ENCODE measurements around the gene RBBP5.

Gene RBBP5

DNA sequence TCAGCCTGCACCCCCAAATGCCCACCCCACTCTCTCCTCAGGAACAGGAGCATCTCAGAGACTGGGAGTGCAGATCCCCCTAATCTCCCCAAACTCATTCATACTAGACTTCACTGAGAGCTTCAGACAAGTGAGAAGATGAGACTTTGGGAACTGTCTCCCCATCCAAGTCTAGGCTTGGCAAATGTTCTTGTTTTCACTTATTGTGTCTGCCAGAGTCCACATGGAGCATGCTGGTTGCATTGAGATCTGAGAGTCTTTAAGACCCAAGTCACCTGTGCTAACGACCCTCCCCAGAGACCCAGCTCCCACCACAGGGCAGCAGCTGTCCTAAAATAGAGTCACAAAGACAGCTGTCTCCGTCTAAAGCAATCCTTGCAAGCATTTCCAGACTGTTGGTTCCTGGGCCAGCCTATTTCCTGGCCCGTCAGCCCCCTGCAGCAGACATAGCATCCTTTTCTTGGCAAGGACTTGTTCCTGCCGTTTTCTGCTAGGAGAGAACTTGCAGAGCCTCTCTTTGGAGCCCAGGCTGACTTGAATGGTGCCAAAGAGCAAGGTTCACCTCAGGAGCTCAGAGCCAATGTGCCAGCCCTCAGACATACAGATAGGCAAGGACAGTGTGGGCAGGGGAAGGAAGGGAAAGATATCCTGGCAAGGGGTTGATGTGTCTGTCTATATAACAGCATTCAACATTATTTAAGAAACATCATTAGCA is 80.6 kb downstream of the RBBP5 start:
- no peak overlapping the region for H3K27ac ChIP-seq (ENCODE audit: low read length, poor library complexity, severe bottlenecking)
- H2AFZ ChIP-seq (ENCODE audit: low read depth, low read length): no peak overlapping the region
- no peaks in the 10 kb centered on the region for H3K79me1 ChIP-seq (replicated peaks; ENCODE audit: low read length, poor library complexity, severe bottlenecking)
- H3K4me2 ChIP-seq (ENCODE audit: low read length, poor library complexity, severe bottlenecking): no peak overlapping the region
- no peak overlapping the region for H2BK15ac ChIP-seq (ENCODE audit: low read depth, poor library complexity, severe bottlenecking)
- H3K36me3 ChIP-seq (ENCODE audit: control insufficient read depth in 1 of 2, insufficient read depth in 2 of 2, low read depth in 1 of 2, low read length in 2 of 2): no peaks in the 10 kb centered on the region
- H2BK12ac ChIP-seq (ENCODE audit: low read length in 2 of 2): no peak overlapping the region
- H3K4ac ChIP-seq (ENCODE audit: low read depth in 1 of 2, low read length in 2 of 2): no peak overlapping the region
- H3K14ac ChIP-seq (ENCODE audit: low read length in 2 of 2): no peak overlapping the region
- no peak overlapping the region for H4K91ac ChIP-seq (ENCODE audit: low read length)
- H2AK5ac ChIP-seq (ENCODE audit: low read length, severe bottlenecking): no peak overlapping the region
- H3K18ac ChIP-seq (ENCODE audit: low read depth in 1 of 2, low read length in 2 of 2): no peak overlapping the region
- H2BK5ac ChIP-seq (ENCODE audit: low read depth, low read length, poor library complexity, severe bottlenecking): no peak overlapping the region
- 48% methylated on average over 4 of the region's 4 CpGs for WGBS
- H3K23ac ChIP-seq (ENCODE audit: low read length in 2 of 2): no peak overlapping the region
- no peak for DNase-seq
- no peaks in the 10 kb centered on the region for H3K9me3 ChIP-seq (ENCODE audit: control insufficient read depth, low read length)
- no peak overlapping the region for H3K9ac ChIP-seq (ENCODE audit: low read length)
- H3K4me3 ChIP-seq (ENCODE audit: insufficient read depth in 1 of 2, low read depth in 1 of 2, low read length in 2 of 2): no peak overlapping the region
- H3K4me1 ChIP-seq (ENCODE audit: control insufficient read depth, insufficient read depth, low read depth, low read length): no peaks in the 10 kb centered on the region
- H3K27me3 ChIP-seq (ENCODE audit: control insufficient read depth in 1 of 2, insufficient read depth in 1 of 2, low read length in 2 of 2): peaks cover 87 to 93% of the 10 kb centered on the region in 2 experiments
- no peak overlapping the region for H4K8ac ChIP-seq (ENCODE audit: low read length)
- no peak overlapping the region for H2BK120ac ChIP-seq (ENCODE audit: low read depth, low read length)

DNA sequence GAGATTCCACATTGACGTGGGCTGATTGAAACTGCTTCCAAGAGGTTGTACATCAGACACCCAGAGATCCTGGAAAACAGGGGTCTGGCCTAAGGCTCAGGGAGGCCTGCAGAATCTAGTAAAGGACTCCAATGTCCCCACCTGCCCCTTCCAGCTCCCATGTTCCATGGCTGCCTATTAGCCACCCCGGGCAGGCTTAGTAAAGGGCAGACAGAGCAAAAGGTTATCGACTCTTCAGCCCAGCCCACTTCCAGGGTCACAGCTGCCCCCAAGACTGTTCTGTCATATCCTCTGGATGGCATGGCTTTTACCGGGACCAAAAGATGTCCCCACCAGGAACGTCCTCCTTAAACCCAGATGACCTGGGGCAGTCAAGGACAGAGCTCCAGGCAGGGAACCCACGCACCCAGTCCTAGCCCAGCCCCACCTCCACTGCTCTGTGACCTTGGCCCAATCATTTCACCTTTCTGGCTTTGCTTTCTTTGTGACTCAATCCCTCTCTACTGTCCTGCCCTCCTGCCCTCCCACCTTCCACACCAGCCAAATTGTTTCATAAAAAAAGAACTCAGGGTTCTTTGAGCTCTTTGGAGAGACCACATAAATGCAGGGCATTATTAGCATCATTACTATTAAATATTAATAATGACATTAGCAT is 83.5 kb downstream of the RBBP5 start:
- Histone ChIP-seq H3K27ac (ENCODE audit: low read length, poor library complexity, severe bottlenecking) (no peak overlapping the region), H3K36me3 (ENCODE audit: control insufficient read depth in 1 of 2, insufficient read depth in 2 of 2, low read depth in 1 of 2, low read length in 2 of 2) (no peaks in the 10 kb centered on the region), H2AK5ac (ENCODE audit: low read length, severe bottlenecking) (no peak overlapping the region), H3K9ac (ENCODE audit: low read length) (no peak overlapping the region), H2BK15ac (ENCODE audit: low read depth, poor library complexity, severe bottlenecking) (no peak overlapping the region), H3K23ac (ENCODE audit: low read length in 2 of 2) (no peak overlapping the region), H2BK120ac (ENCODE audit: low read depth, low read length) (no peak overlapping the region), H3K4me2 (ENCODE audit: low read length, poor library complexity, severe bottlenecking) (no peak overlapping the region), H3K79me1 (replicated peaks; ENCODE audit: low read length, poor library complexity, severe bottlenecking) (no peaks in the 10 kb centered on the region), H2AFZ (ENCODE audit: low read depth, low read length) (no peak overlapping the region), H4K8ac (ENCODE audit: low read length) (no peak overlapping the region), H4K91ac (ENCODE audit: low read length) (no peak overlapping the region), H2BK5ac (ENCODE audit: low read depth, low read length, poor library complexity, severe bottlenecking) (no peak overlapping the region), H3K4me1 (ENCODE audit: control insufficient read depth, insufficient read depth, low read depth, low read length) (no peaks in the 10 kb centered on the region), H2BK12ac (ENCODE audit: low read length in 2 of 2) (no peak overlapping the region), H3K4me3 (ENCODE audit: insufficient read depth in 1 of 2, low read depth in 1 of 2, low read length in 2 of 2) (no peak overlapping the region), H3K18ac (ENCODE audit: low read depth in 1 of 2, low read length in 2 of 2) (no peak overlapping the region), H3K14ac (ENCODE audit: low read length in 2 of 2) (no peak overlapping the region), H3K4ac (ENCODE audit: low read depth in 1 of 2, low read length in 2 of 2) (no peak overlapping the region), H3K27me3 (ENCODE audit: control insufficient read depth in 1 of 2, insufficient read depth in 1 of 2, low read length in 2 of 2) (peaks cover 74 to 91% of the 10 kb centered on the region in 2 experiments), H3K9me3 (ENCODE audit: control insufficient read depth, low read length) (no peaks in the 10 kb centered on the region)
- WGBS: 80% methylated on average over 6 of the region's 6 CpGs
- DNase-seq: no peak

- Histone ChIP-seq H4K91ac (ENCODE audit: low read length) (peak overlapping the region; percentile 24), H3K4me3 (ENCODE audit: insufficient read depth in 1 of 2, low read depth in 1 of 2, low read length in 2 of 2) (no peak overlapping the region), H3K36me3 (ENCODE audit: control insufficient read depth in 1 of 2, insufficient read depth in 2 of 2, low read depth in 1 of 2, low read length in 2 of 2) (no peaks in the 10 kb centered on the region), H3K9me3 (ENCODE audit: control insufficient read depth, low read length) (no peaks in the 10 kb centered on the region), H4K8ac (ENCODE audit: low read length) (no peak overlapping the region), H2BK15ac (ENCODE audit: low read depth, poor library complexity, severe bottlenecking) (no peak overlapping the region), H2AK5ac (ENCODE audit: low read length, severe bottlenecking) (no peak overlapping the region), H3K4ac (ENCODE audit: low read depth in 1 of 2, low read length in 2 of 2) (no peak overlapping the region), H3K23ac (ENCODE audit: low read length in 2 of 2) (no peak overlapping the region), H3K4me2 (ENCODE audit: low read length, poor library complexity, severe bottlenecking) (no peak overlapping the region), H3K27ac (ENCODE audit: low read length, poor library complexity, severe bottlenecking) (no peak overlapping the region), H3K14ac (ENCODE audit: low read length in 2 of 2) (no peak overlapping the region), H2AFZ (ENCODE audit: low read depth, low read length) (no peak overlapping the region), H2BK12ac (ENCODE audit: low read length in 2 of 2) (no peak overlapping the region), H3K79me1 (replicated peaks; ENCODE audit: low read length, poor library complexity, severe bottlenecking) (no peaks in the 10 kb centered on the region), H3K9ac (ENCODE audit: low read length) (no peak overlapping the region), H3K18ac (ENCODE audit: low read depth in 1 of 2, low read length in 2 of 2) (no peak overlapping the region), H3K27me3 (ENCODE audit: control insufficient read depth in 1 of 2, insufficient read depth in 1 of 2, low read length in 2 of 2) (peaks cover 76 to 93% of the 10 kb centered on the region in 2 experiments), H2BK120ac (ENCODE audit: low read depth, low read length) (no peak overlapping the region), H2BK5ac (ENCODE audit: low read depth, low read length, poor library complexity, severe bottlenecking) (no peak overlapping the region), H3K4me1 (ENCODE audit: control insufficient read depth, insufficient read depth, low read depth, low read length) (no peaks in the 10 kb centered on the region)
- DNase-seq: no peak
- 83% methylated on average over 9 of the region's 9 CpGs for WGBS
These were observed 84.2 kb downstream of the RBBP5 start for GRCh38 chr1:205037539-205037938.
